Omental fat pad (tissue), 4 donors: ENCODE data around the gene PHACTR4. TPM values are rescaled to one million over a fixed set of nuclear protein-coding genes. Genes with fewer than 3 reads are reported as not detected.
"Not testable (repeated sequence)": the region's sequence is repeated elsewhere in the genome, so short reads cannot be mapped to it uniquely, and the experiment has no call there.

Source experiments
- ATAC-seq: fragments of 150-250 bp; one replicate; pipeline ENCODE4 v1.9.1; 2016; ENCODE audit warnings: mild to moderate bottlenecking, moderate library complexity; ENCODE audit not compliant: low FRiP score
- DNase-seq: peaks from one replicate; pipeline ENCODE4 v3.0.0-alpha.2; 2019; ENCODE audit warnings: low spot score
- total RNA-seq, 4 donors: library from RNA; depleted of rRNA; stranded (reverse); fragments of >200 nt; gene quantifications; one replicate each; pipeline ENCODE4 v1.1.0, GENCODE V29; 2016
- TF ChIP-seq, protein P1 (sequence below), 3 donors: fragments of 450-650 bp; IDR thresholded peaks; one replicate each; pipeline ENCODE4 v1.5.1; 2016 to 2017; ENCODE audit warnings: antibody characterized with exemption in 3 of 3, mild to moderate bottlenecking in 3 of 3, moderate library complexity in 2 of 3

PHACTR4 gene
- total RNA-seq, 4 donors from 2014 or later, result 13.1 to 22.1 (median 15.8) TPM

DNA sequence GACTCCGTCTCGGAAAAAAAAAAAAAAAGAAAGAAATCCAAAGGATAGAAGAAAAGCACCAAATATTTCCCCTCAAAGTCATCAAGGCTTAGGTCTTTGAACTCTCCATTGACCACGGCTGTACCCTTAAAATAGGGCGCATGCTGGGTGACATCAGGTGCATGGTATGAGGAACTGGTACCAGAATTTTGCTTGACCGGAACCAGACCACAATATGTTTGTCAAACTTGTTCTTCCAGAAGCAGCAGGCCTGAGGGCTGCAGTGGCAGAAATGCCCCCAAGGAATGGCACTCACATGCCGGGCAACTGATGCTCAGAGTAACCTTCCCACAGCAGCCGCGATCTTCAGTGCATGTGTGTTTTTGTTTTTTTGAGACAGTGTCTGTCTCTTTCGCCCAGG is 157.3 kb downstream of the PHACTR4 start:
- TF ChIP-seq, protein P1, sequence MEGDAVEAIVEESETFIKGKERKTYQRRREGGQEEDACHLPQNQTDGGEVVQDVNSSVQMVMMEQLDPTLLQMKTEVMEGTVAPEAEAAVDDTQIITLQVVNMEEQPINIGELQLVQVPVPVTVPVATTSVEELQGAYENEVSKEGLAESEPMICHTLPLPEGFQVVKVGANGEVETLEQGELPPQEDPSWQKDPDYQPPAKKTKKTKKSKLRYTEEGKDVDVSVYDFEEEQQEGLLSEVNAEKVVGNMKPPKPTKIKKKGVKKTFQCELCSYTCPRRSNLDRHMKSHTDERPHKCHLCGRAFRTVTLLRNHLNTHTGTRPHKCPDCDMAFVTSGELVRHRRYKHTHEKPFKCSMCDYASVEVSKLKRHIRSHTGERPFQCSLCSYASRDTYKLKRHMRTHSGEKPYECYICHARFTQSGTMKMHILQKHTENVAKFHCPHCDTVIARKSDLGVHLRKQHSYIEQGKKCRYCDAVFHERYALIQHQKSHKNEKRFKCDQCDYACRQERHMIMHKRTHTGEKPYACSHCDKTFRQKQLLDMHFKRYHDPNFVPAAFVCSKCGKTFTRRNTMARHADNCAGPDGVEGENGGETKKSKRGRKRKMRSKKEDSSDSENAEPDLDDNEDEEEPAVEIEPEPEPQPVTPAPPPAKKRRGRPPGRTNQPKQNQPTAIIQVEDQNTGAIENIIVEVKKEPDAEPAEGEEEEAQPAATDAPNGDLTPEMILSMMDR (IDR thresholded peaks at IDR 0.05), result no peak
- no peak for ATAC-seq
- DNase-seq, result no peak

DNA sequence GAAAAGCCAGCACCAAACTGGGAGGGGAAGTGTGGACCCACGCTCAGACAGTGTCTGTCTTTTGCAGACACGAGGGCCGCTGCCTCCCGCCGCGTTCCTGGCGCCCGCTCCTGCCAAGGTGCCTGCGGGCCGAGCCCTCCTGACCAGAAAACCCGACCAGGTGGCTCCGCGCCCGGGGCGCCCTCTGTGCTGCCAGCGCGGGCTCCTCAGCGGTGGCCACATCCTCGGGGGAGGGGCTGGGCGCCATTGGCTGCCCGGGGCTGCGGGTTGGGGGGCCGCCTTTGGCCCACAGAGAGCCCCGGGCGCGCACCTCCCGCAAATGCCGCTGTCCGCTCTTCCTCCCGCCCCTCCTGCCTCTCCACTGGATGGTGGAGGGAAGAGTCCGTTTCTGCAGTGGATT is 160.9 kb downstream of the PHACTR4 start:
- ATAC-seq, result no peak

DNA sequence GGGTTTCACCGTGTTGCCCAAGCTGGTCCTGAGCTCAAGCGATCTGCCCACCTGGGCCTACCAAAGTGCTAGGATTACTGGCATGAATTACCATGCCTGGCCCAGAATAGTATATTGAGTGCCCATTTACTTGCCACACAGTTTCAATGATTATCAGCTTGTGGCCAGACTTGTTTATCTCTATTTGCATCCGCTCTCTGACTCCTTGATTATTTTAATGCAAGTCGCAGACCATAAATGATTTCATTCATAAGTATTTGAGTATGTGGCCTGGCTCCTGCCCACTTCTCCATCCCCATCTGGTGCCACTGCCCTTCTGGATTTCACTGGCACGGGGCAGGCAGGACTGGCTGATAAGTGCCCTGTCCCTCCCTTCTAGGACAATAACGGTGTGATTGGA is 165.1 kb downstream of the PHACTR4 start:
- TF ChIP-seq, protein P1 (IDR thresholded peaks at IDR 0.05), result no peak

More for the DNA sequence above, 160.9 kb downstream of the PHACTR4 start:
- DNase-seq, result no peak
- TF ChIP-seq, protein P1 (IDR thresholded peaks at IDR 0.05), result no peak

DNA sequence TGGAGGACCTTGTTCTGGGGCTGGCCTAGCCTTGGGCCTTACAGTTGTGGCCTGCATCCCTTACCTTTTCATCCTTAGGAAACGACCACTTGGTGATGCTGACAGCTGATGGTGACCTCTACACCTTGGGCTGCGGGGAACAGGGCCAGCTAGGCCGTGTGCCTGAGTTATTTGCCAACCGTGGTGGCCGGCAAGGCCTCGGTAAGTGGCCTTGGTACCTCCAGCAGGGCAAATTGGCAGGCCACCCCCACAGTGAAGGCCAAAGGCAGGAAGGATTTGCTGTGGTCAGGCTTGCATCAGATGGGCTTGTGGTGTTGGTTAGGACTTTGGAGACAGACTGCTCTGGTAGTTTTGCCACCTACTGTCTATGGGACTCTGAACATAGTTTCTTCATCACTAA is 165.6 kb downstream of the PHACTR4 start:
- DNase-seq (no peak), ATAC-seq (no peak)
- TF ChIP-seq, protein P1 (IDR thresholded peaks at IDR 0.05), result no peak

More for the DNA sequence above, 165.1 kb downstream of the PHACTR4 start:
- no peak for DNase-seq
- ATAC-seq, result no peak

DNA sequence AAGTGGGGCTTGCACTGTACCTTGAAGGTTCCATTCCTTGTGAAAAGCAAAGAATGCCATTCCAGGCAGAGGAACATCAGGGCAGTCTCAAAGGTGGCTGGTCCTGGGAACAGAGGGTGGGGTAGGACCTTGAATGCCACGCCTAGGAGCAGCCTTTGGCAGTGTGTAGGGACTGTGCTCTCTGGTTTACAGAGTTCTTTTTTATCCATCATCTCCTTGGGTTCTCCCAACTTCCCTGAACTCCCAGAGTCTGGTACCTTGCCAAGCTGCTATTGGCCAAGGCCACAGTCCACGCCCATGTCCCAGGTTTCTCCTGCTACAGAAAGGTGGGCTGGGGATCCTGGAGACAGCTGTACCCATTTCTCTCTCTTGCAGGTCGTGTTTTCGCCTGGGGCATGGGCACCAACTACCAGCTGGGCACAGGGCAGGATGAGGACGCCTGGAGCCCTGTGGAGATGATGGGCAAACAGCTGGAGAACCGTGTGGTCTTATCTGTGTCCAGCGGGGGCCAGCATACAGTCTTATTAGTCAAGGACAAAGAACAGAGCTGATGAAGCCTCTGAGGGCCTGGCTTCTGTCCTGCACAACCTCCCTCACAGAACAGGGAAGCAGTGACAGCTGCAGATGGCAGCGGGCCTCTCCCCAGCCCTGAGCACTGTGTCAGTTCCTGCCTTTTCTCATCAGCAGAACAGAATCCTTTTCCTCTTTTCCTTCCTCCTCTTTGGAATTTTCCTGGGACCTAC is 168.1 kb downstream of the PHACTR4 start:
- ATAC-seq, result no peak
- TF ChIP-seq, protein P1 (IDR thresholded peaks at IDR 0.05), result no peak
- DNase-seq, result no peak

DNA sequence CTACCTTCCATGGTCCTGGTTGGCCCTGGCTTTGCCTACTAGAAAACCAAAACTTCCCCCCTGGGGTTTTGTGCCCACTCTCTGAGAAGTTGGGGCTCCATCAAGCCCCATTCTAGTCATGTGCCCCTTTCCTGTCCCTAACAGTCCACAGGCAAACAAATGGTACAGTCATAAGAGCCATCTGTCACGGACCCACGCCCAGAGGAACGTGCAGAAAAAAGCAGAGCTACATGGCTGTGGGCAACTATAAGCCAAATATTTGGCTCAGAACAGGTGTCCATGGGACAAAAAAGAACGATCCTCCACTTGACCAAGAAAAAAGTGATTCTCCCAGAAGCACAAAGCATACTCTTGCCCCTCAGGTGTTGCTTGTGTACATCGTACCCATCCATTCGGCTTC is 168.7 kb downstream of the PHACTR4 start:
- TF ChIP-seq, protein P1 (IDR thresholded peaks at IDR 0.05), result no peak
- no peak for ATAC-seq

DNA sequence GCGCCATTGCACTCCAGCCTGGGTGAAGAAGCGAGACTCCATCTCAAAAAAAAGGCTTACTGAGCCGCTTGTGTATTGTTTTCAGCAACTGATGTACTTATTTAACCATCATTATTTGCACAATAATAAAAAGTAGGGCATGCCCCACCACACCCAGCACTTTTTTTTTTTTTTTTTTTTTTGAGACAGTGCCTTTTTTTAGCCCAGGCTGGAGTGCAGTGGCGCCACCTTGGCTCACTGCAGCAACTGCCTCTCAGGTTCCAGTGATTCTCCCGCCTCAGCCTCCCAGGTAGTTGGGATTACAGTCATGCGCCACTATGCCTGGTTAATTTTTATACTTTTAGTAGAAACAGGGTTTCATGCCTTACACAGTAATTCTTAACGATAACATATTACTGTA is 171.1 kb downstream of the PHACTR4 start:
- DNase-seq, result no peak
- TF ChIP-seq, protein P1 (IDR thresholded peaks at IDR 0.05), result no peak
- ATAC-seq, result no peak

More for the DNA sequence above, 168.7 kb downstream of the PHACTR4 start:
- no peak for DNase-seq

DNA sequence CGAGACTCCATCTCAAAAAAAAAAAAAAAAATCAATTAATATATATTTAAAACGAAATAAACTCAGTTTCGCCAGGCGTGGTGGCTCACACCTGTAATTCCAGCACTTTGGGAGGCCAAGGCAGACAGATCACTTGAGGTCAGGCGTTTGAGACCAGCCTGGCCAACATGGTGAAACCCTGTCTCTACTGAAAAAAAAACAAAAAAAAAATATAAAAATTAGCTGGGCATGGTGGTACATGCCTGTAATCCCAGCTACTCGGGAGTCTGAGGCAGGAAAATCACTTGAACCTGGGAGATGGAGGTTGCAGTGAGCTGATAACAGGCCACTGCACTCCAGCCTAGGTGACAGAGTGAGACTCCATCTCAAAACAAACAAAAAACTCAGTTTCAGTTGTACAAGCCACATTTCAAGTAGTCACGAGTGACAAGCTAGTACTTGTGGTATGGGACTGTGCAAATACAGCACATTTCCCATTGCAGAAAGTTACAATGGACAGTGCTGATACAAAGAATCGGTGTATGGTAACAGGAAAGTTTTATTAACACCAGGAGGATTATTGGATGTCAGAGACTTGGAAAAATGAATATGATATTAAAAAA is 172.0 kb downstream of the PHACTR4 start:
- ATAC-seq, result not testable (repeated sequence)

More for the DNA sequence above, 172.0 kb downstream of the PHACTR4 start:
- DNase-seq, result not testable (repeated sequence)
